ENCODE measurements around the gene CHST13. TPM values are rescaled to one million over a fixed set of nuclear protein-coding genes. Genes with fewer than 3 reads are reported as not detected.

CHST13 gene
- total RNA-seq, 3 donors from 2014 or later: not detected

DNA sequence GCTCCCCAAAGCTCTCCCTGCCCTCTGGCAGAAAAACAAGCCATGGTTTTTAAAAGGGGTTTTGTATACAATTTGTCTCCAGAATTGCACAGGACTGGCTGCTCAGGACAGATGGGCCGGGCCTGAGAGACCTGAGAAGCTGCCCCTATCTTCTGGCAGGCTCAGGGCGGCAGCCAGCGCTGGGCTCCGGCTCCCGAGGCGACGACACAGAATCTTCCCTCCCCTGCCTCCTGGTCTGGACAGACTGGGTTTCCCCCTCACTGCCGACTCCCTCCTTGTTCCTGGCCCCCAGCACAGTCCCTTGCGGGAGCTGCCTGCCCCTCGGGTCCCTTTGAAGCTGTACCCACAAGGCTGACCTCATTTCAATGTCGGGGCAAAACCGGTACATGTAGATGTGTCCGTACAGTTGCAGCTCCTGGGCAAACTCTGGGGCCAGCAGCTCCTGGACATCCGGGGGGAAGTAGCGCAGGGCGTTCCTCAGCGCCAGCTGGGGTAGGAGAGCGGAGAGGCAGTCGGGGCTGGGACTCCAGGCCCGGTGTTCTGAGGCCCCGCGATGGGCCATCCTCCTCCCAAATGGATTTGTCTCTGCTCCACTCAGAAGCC, 13.5 kb upstream of the CHST13 start:
- no peaks in the 10 kb centered on the region for H3K4me1 Mint-ChIP-seq (ENCODE audit: low read depth)
- no peak for DNase-seq

DNA sequence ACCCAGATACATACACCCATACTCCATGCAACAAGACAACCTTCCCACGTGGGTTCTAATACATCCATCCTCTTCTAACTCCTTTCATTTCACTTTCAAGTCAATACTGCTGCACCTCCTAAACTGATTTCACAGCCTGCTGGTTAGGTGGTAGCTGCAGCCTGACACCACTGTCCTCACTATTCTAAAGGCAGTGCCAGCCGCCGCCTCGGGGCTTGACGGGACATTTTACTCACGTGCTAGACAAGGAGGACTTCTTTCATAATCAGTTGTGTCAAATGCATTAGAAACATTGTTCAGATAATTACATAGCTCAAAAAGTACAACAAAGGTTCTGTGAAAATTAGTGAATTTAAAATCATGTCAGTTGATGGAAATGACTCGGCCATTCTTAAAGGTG, 12.7 kb upstream of the CHST13 start:
- no peak for ATAC-seq
- Mint-ChIP-seq H3K9me3 (no peaks in the 10 kb centered on the region), H3K4me1 (ENCODE audit: low read depth) (no peaks in the 10 kb centered on the region), H3K27me3 (ENCODE audit: low read depth) (peaks cover under 1% of the 10 kb centered on the region), H3K4me3 (no peak overlapping the region), H3K36me3 (ENCODE audit: insufficient read depth) (no peaks in the 10 kb centered on the region)
- no peak for DNase-seq

More for the DNA sequence above, 13.5 kb upstream of the CHST13 start:
- H3K4me3 Mint-ChIP-seq: no peak overlapping the region
- no peaks in the 10 kb centered on the region for H3K9me3 Mint-ChIP-seq
- H3K27me3 Mint-ChIP-seq (ENCODE audit: low read depth): peaks cover 2% of the 10 kb centered on the region
- no peaks in the 10 kb centered on the region for H3K36me3 Mint-ChIP-seq (ENCODE audit: insufficient read depth)
- no peak for ATAC-seq

DNA sequence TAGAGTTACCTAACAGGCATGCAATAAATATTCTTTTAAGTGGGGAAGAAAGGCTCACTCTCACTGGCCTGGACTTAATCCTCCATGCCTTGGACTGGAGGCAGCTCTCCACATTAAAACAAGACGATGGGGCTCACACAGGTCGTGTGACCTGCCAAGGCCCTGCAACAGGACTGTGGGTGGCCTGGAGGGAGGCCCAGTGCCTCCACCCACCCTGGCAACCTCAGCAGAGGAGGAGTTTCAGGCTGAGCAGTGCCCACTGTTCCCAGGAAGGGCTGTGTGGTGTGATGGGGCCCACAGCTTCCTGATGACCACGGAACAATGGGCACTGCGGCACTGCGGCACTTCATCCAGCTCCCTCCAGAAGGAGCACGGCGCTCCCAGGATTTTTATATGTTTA, 11.9 kb upstream of the CHST13 start:
- no peaks in the 10 kb centered on the region for H3K9me3 Mint-ChIP-seq
- DNase-seq (no peak), ATAC-seq (no peak)
- H3K4me1 Mint-ChIP-seq (ENCODE audit: low read depth): no peaks in the 10 kb centered on the region
- H3K27me3 Mint-ChIP-seq (ENCODE audit: low read depth): peaks cover 4% of the 10 kb centered on the region
- H3K4me3 Mint-ChIP-seq: no peak overlapping the region
- no peaks in the 10 kb centered on the region for H3K36me3 Mint-ChIP-seq (ENCODE audit: insufficient read depth)

DNA sequence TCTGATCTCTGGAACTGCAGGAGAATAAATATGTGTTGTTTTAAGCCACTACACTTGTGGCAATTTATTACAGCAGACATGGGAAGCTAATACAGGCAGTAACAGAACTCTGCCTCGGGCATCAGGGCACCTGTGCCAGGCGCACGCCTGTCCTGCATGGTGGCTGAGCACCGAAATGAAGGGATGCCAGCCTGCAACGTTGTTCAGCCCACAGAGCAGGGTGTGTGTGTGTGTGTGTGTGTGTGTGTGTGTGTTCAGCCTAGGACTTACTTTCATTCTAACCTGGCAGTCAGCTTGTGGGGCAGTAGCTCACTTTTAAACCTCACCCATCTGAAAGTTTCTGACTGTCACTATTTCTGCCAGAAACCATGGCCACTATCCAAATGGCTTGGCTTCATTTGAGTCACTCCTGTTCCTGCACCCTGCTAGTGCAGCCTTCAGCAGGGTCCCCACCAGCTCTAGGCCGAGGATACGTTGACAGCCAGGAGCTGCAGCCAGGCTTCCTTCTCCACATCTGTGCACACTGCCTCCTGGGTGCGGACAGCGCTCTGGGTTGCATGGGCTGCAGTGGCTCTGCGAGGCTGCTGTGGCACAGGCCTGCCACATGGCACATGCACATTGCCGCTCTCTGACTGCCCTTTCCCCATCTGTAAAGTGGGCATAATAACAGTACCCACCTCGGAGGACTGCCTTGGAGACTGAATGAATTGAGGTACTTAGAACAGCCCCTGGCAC, 10.9 kb upstream of the CHST13 start:
- Mint-ChIP-seq H3K27me3 (ENCODE audit: low read depth) (peaks cover 5% of the 10 kb centered on the region), H3K4me1 (ENCODE audit: low read depth) (no peaks in the 10 kb centered on the region)
- no peak for DNase-seq

DNA sequence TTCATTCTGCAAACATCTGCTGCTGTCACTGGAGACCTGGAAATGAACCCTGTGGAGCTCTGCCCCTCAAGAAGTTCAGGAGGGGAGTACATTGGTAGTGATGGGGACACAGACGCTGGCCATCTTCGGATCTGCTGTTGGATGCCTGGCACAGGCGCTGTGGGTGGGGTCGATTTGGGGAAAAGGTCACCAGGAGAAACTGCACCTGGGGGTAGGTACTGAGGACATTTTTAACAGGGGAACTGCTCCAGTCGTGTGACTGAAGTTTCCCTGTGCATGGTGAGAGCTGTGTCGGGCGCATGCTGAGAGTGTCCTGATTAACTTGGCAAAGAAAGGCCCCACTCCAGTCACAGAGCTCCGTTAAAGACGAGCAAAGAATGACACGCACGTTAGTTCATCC, 9.8 kb upstream of the CHST13 start:
- Mint-ChIP-seq H3K9me3 (no peaks in the 10 kb centered on the region), H3K4me1 (ENCODE audit: low read depth) (no peaks in the 10 kb centered on the region), H3K4me3 (no peak overlapping the region), H3K27me3 (ENCODE audit: low read depth) (peaks cover 5% of the 10 kb centered on the region), H3K36me3 (ENCODE audit: insufficient read depth) (no peaks in the 10 kb centered on the region)
- no peak for ATAC-seq
- no peak for DNase-seq

More for the DNA sequence above, 10.9 kb upstream of the CHST13 start:
- Mint-ChIP-seq H3K36me3 (ENCODE audit: insufficient read depth) (no peaks in the 10 kb centered on the region), H3K9me3 (no peaks in the 10 kb centered on the region), H3K4me3 (no peak overlapping the region)
- ATAC-seq: no peak

DNA sequence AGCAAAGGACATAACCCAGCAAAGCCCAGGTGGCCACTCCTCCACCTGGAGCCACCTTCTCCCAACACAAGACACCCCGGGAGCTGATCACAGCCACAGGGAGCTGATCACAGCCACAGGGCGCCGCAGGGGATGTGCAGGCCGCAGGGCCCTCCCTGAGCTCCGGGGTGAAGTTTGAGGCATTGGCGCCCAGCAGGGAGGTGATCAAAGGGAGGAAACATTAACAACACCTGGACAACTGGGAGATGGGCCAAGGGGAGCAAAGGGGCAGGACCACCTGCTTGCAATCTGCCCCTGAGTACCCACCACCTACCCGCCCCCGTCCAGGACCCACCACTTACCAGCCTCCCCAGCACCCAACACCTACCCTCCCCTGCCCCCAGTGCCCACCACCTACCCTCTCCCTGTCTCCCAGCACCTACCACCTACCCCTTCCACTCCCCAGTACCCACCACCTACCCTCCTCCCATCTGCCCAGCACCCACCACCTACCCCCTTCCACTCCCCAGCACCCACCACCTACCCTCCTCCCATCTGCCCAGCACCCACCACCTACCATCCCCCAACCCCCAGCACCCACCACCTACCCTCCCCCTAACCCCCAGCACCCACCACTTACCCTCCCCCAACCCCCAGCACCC, 8.8 kb upstream of the CHST13 start:
- no peaks in the 10 kb centered on the region for H3K4me1 Mint-ChIP-seq (ENCODE audit: low read depth)
- peaks cover 5% of the 10 kb centered on the region for H3K27me3 Mint-ChIP-seq (ENCODE audit: low read depth)
- no peak for DNase-seq
- H3K4me3 Mint-ChIP-seq: no peak overlapping the region
- no peaks in the 10 kb centered on the region for H3K9me3 Mint-ChIP-seq
- no peaks in the 10 kb centered on the region for H3K36me3 Mint-ChIP-seq (ENCODE audit: insufficient read depth)
- ATAC-seq: no peak

DNA sequence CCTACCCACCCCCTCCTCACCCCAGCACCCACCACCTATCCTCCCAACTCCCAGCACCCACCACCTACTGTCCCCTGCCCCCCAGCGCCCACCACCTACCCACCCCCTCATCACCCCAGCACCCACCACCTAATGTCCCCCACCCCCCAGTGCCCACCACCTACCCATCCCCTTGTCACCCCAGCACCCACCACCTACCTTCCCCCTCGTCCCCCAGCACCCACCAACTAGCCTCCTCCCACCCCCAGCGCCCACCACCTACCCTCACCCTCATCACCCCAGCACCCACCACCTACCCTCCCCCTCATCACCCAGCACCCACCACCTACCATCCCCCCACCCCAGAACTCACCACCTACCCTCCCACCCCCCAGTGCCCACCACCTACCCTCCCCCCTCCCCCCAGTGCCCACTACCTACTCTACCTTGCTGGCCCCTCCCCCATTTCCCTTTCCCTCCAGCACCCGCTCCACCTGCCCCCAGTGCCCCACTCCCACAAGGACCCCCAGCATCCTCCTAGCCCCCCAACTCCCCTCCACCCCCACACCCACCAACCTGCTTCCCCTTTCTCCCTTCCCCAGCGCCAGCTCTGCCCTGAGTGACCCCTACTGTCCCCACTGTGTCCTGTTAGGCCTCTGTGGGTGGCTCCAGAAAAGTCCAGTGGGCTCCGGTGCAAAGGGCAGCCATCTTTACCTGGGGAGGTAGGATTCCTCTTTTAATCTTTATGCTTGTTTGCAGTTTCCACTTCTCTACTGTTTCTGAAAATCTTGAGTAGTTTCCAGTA, 7.6 kb upstream of the CHST13 start:
- Mint-ChIP-seq H3K4me1 (ENCODE audit: low read depth) (no peaks in the 10 kb centered on the region), H3K27me3 (ENCODE audit: low read depth) (peaks cover 5% of the 10 kb centered on the region), H3K9me3 (no peaks in the 10 kb centered on the region), H3K4me3 (no peak overlapping the region), H3K36me3 (ENCODE audit: insufficient read depth) (no peaks in the 10 kb centered on the region)
- ATAC-seq (no peak), DNase-seq (no peak)

DNA sequence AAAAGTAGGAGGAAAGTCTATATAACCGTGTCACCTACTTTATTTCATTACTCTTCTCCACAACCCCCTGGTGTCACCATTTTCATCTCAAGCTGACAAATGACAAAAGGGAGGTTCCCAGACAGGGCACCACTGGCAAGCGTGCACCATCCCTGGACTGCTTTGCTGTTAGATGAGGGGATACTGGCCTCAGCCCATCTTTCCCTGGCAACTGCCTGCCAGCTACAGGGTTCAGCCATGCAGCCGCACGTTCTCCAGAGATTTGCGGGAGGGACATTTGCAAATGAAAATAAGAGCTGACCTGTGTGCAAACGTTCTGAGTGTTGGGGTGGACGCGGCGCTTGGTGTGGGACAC, 7.0 kb upstream of the CHST13 start:
- Mint-ChIP-seq H3K27me3 (ENCODE audit: low read depth) (peaks cover 5% of the 10 kb centered on the region), H3K9me3 (no peaks in the 10 kb centered on the region), H3K4me1 (ENCODE audit: low read depth) (no peaks in the 10 kb centered on the region), H3K4me3 (no peak overlapping the region), H3K36me3 (ENCODE audit: insufficient read depth) (no peaks in the 10 kb centered on the region)
- DNase-seq (no peak), ATAC-seq (no peak)

DNA sequence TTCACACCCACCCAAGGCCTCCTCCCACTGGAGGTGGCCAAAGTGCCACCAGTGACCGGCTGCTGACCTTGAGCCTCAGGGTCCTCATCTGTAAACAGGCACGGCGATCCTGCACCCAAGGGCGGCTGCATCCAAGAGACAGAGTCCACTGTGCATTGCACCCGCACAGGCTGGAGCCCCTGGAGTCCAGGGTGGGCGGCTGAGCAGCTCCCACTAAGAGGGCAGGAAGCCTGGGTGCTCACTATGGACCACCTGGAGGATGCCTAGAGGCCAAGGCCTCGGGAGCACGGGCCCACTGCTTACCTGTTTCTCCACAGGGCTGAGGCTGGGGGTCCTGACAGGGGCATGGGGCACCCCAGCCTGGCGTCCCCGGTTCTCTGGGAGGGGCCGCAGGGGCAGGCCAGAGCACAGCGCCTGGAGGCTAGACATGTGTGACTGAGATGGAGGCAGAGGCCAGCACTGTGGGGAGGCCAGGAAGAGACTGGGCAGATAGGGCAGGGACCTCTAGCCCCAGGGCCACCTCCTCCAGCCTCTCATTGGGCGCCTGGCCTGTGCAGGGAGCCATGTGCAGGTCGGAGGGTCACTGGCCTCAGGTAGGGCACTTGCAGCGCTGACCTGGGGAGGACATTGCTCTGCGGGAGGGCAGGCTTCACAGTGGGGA, 6.5 kb upstream of the CHST13 start, which contains the start of gene UROC1:
Gene UROC1, minus strand, starts transcription at position 483 of the 661 bp plus-strand sequence. Its CDS starts 54 bp downstream, at position 429.
- peaks cover 8% of the 10 kb centered on the region for H3K27me3 Mint-ChIP-seq (ENCODE audit: low read depth)
- ATAC-seq: no peak
- no peaks in the 10 kb centered on the region for H3K4me1 Mint-ChIP-seq (ENCODE audit: low read depth)
- no peak within 1 kb of the TSS for H3K4me3 Mint-ChIP-seq
- H3K36me3 Mint-ChIP-seq (ENCODE audit: insufficient read depth): no peaks in the 10 kb centered on the region
- H3K9me3 Mint-ChIP-seq: no peaks in the 10 kb centered on the region
- no peak for DNase-seq

DNA sequence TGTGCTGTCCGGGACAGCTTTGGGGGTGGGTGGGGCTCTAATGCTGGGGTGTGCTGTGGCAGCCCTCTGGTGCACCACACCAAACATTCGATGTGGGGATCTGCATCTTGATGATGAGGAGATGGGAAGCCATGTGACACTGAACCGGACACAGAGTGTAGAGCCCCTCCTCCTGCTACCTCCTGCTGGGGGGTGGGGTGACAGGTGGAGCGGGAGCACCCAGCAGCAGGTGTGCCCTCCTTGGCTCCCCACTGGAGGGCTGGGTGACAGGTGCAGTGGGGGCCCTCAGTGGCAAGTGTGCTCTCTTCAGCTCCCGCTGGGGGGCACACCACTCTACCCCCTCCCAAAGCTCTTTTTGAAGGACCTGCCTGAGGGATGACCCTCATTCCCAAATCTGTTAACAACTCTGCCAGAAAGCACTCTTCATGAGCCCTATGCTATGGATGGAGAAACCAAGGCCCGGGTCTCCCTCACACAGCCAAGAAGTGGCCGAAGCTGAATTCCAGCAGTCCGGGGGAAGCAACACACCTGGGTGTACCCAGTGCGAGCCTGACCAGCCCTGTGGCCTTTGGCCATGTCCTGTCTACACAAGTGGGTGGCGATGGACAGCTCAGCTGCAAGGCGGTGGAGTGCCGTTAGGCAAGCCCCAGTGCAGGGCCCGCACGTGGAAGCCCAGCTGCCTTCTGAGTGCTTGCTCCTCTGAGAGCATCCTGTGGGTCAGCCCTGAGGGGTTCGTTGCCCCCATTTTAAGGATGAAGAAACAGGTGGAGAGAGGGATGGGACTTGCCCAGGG, 5.8 kb upstream of the CHST13 start:
- Mint-ChIP-seq H3K27me3 (ENCODE audit: low read depth) (peaks cover 15% of the 10 kb centered on the region), H3K4me1 (ENCODE audit: low read depth) (no peaks in the 10 kb centered on the region), H3K9me3 (no peaks in the 10 kb centered on the region), H3K36me3 (ENCODE audit: insufficient read depth) (no peaks in the 10 kb centered on the region), H3K4me3 (no peak overlapping the region)
- DNase-seq: no peak
- no peak for ATAC-seq

DNA sequence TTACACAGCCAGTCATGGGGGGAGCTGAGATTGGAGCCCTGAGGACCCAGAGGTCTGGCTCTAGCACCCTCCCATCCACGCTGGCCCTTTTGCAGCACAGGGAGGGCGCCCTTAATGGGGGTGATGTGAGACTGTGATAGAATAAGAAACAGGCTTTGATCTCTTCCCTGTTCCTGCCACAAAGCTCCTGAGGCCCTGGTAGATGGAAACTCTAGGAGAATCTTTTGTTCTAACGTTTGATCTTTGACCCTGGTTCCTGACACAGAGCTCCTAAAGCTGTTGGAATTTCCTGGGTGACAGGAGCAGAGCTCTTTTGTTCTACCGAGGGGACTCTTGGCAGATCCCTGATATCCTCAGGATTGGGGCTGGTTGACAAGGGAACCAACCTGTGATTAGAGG, 5.2 kb upstream of the CHST13 start:
- no peaks in the 10 kb centered on the region for H3K9me3 Mint-ChIP-seq
- no peak overlapping the region for H3K4me3 Mint-ChIP-seq
- no peaks in the 10 kb centered on the region for H3K4me1 Mint-ChIP-seq (ENCODE audit: low read depth)
- no peaks in the 10 kb centered on the region for H3K36me3 Mint-ChIP-seq (ENCODE audit: insufficient read depth)
- H3K27me3 Mint-ChIP-seq (ENCODE audit: low read depth): peaks cover 21% of the 10 kb centered on the region
- no peak for DNase-seq
- ATAC-seq: no peak

DNA sequence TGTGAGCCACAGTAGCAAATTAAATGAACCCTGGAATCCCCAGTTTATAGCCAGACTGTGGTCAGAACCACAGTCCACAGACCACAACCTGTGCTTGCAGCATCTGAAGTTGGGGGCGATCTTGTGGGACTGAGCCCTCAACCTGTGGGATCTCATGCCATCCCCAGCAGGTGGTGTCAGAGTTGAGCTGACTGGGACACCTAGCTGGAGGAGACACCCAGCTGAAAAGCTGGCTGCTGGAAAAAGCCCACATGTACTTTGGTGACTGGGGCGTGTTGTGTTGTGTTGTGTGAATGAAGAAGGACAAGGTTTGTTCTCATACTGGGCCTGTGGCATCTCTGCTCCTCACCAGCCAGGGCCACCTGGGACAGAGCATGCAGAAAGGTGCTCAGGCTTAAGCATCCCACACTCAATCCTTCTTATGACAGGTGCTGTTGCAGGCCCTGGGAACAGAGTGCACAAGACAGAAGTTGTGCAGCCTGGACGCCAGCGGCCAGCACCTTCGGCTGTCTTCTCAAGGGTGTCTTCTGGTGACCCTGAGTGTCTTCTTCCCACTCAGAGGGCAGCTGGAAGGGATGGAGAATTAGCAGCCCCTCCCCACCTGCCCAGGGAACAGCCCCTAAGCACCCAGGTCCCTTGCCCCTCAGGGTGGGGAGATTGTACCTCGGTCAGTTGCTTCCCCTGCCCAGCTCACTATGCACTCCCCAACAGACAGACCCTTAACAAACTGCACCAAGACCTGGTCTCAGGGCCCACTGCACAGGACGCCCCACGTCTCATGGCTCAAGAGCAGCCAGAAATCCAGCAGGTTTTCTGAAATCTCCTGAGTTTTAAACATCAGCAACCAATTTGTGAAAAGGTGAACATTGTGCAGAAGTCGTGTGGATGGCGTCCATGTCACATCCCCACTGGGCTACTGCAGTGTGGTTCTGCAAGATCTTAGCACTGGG, 4.2 kb upstream of the CHST13 start:
- no peaks in the 10 kb centered on the region for H3K4me1 Mint-ChIP-seq (ENCODE audit: low read depth)
- DNase-seq: no peak
- peaks cover 22% of the 10 kb centered on the region for H3K27me3 Mint-ChIP-seq (ENCODE audit: low read depth)
- H3K36me3 Mint-ChIP-seq (ENCODE audit: insufficient read depth): no peaks in the 10 kb centered on the region
- H3K9me3 Mint-ChIP-seq: no peaks in the 10 kb centered on the region
- H3K4me3 Mint-ChIP-seq: no peak overlapping the region
- no peak for ATAC-seq
